OCI-LY1 (cell line): Measurements from ENCODE around the gene YRDC.

Source experiments
- H2AFZ ChIP-seq: fragments of 200-600 bp; sonication (generic), shearing (Covaris generic); 2 replicates; pipeline ENCODE4 v1.6.0; 2014; ENCODE audit warnings: antibody characterized with exemption, mild to moderate bottlenecking, low read length
- H3F3A ChIP-seq: fragments of 200-600 bp; sonication (generic), shearing (Covaris generic); 2 replicates; pipeline ENCODE4 v1.6.0; 2014; ENCODE audit warnings: mild to moderate bottlenecking, antibody characterized with exemption, low read length, moderate library complexity; ENCODE audit not compliant: insufficient read depth
- H3K27ac ChIP-seq: fragments of 200-600 bp; sonication (generic); 2 replicates; pipeline ENCODE4 v1.5.1; 2014; ENCODE audit warnings: low read length, mixed run types, mild to moderate bottlenecking, low read depth; ENCODE audit not compliant: poor library complexity, severe bottlenecking
- H3K27me3 ChIP-seq: fragments of 200-600 bp; sonication (generic); 2 replicates; pipeline ENCODE4 v1.6.0; 2014; ENCODE audit warnings: antibody characterized with exemption, mild to moderate bottlenecking, low read length, moderate library complexity; ENCODE audit not compliant: insufficient read depth
- H3K36me3 ChIP-seq: fragments of 200-600 bp; sonication (generic); 2 replicates; pipeline ENCODE4 v1.6.1; 2014; ENCODE audit warnings: mild to moderate bottlenecking, antibody characterized with exemption, low read length, moderate library complexity, mixed read lengths; ENCODE audit not compliant: insufficient read depth
- H3K4me1 ChIP-seq: fragments of 200-600 bp; sonication (generic); 2 replicates; pipeline ENCODE4 v1.5.1; 2014; ENCODE audit warnings: mild to moderate bottlenecking, low read length, moderate library complexity; ENCODE audit not compliant: insufficient read depth, severe bottlenecking
- H3K4me2 ChIP-seq: fragments of 200-600 bp; sonication (generic), shearing (Covaris generic); 2 replicates; pipeline ENCODE4 v1.6.1; 2014; ENCODE audit warnings: low read length
- H3K4me3 ChIP-seq: fragments of 200-600 bp; sonication (generic); 2 replicates; pipeline ENCODE4 v1.5.1; 2014; ENCODE audit warnings: low read length, low read depth, mild to moderate bottlenecking, mixed read lengths; ENCODE audit not compliant: poor library complexity, severe bottlenecking
- H3K79me2 ChIP-seq: fragments of 200-600 bp; shearing (Covaris generic); 2 replicates; pipeline ENCODE4 v1.6.1; 2016; ENCODE audit warnings: mixed run types, low read length, mixed read lengths; ENCODE audit not compliant: insufficient read depth
- H3K9ac ChIP-seq: fragments of 200-600 bp; sonication (generic), shearing (Covaris generic); 2 replicates; pipeline ENCODE4 v1.6.1; 2014; ENCODE audit warnings: mild to moderate bottlenecking, low read length, mixed read lengths
- H3K9me2 ChIP-seq: fragments of 200-600 bp; sonication (generic), shearing (Covaris generic); 2 replicates; pipeline ENCODE4 v1.6.1; 2014; ENCODE audit warnings: low read depth, mild to moderate bottlenecking, low read length, mixed read lengths
- H3K9me3 ChIP-seq: fragments of 200-600 bp; shearing (Covaris generic); 2 replicates; pipeline ENCODE4 v1.6.1; 2014; ENCODE audit warnings: low read length, mixed read lengths
- H4K20me1 ChIP-seq: fragments of 200-600 bp; sonication (generic), shearing (Covaris generic); 2 replicates; pipeline ENCODE4 v1.6.0; 2016; ENCODE audit warnings: mild to moderate bottlenecking, low read length; ENCODE audit not compliant: insufficient read depth
- EZH2 ChIP-seq: fragments of 200-600 bp; sonication (generic), shearing (Covaris generic); IDR thresholded peaks from 2 replicates; pipeline ENCODE4 v1.8.0; 2017; ENCODE audit warnings: borderline replicate concordance, mixed run types, mild to moderate bottlenecking, antibody characterized with exemption, low read length, moderate library complexity, mixed read lengths
- TF ChIP-seq, protein P1 (sequence below): fragments of 200-600 bp; sonication (generic), shearing (Covaris generic); IDR thresholded peaks from 2 replicates; pipeline ENCODE4 v1.5.1; 2017; ENCODE audit warnings: mild to moderate bottlenecking, antibody characterized with exemption, low read length, moderate library complexity, mixed read lengths

The YRDC gene

GRCh38 chr1:37845049-37845646 is 37.1 kb upstream of the YRDC start:
- Histone ChIP-seq H3K4me1 (no peaks in the 10 kb centered on the region), H3K27ac (no peak overlapping the region), H2AFZ (no peak overlapping the region), H3K4me2 (no peak overlapping the region), H3K9ac (no peak overlapping the region), H3K27me3 (no peaks in the 10 kb centered on the region), H3K9me3 (no peaks in the 10 kb centered on the region), H3K4me3 (no peak overlapping the region), H3K79me2 (peaks cover 7% of the 10 kb centered on the region; the same call in 1 of the 2 replicates), H4K20me1 (no peaks in the 10 kb centered on the region), H3F3A (no peaks in the 10 kb centered on the region), H3K36me3 (peaks cover 24% of the 10 kb centered on the region; the same call in 1 of the 2 replicates), H3K9me2 (no peaks in the 10 kb centered on the region)
- TF ChIP-seq EZH2: no peak
- TF ChIP-seq, protein P1, sequence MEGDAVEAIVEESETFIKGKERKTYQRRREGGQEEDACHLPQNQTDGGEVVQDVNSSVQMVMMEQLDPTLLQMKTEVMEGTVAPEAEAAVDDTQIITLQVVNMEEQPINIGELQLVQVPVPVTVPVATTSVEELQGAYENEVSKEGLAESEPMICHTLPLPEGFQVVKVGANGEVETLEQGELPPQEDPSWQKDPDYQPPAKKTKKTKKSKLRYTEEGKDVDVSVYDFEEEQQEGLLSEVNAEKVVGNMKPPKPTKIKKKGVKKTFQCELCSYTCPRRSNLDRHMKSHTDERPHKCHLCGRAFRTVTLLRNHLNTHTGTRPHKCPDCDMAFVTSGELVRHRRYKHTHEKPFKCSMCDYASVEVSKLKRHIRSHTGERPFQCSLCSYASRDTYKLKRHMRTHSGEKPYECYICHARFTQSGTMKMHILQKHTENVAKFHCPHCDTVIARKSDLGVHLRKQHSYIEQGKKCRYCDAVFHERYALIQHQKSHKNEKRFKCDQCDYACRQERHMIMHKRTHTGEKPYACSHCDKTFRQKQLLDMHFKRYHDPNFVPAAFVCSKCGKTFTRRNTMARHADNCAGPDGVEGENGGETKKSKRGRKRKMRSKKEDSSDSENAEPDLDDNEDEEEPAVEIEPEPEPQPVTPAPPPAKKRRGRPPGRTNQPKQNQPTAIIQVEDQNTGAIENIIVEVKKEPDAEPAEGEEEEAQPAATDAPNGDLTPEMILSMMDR: no peak

DNA sequence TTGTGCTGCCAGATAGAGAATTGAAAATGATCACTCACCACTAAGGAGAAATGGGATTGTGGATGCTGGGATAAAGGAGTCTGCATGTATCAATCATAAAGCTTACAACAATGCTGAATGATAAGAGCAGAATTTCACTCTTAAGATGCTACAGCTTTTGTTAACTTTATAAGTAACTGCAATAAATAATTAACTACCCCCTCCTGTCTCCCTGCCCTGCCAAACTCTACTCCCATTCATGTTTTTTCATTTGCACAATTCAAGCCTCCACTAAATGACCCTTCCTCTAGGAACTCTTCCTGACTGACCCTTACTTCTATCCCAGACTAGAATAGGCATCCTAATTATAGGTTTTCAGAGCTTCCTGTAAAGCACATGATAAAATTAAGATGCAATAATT is 36.5 kb upstream of the YRDC start:
- Histone ChIP-seq H3K4me3 (no peak overlapping the region), H3K27ac (no peak overlapping the region), H4K20me1 (no peaks in the 10 kb centered on the region), H3K9me3 (no peaks in the 10 kb centered on the region), H3K27me3 (no peaks in the 10 kb centered on the region), H3K36me3 (peaks cover 26% of the 10 kb centered on the region; the same call in 1 of the 2 replicates), H3K9ac (no peak overlapping the region), H3F3A (no peaks in the 10 kb centered on the region), H3K79me2 (0 out of 2 replicates have a peak, but pooled peaks cover 4% of the 10 kb centered on the region), H2AFZ (no peak overlapping the region), H3K9me2 (no peaks in the 10 kb centered on the region), H3K4me2 (no peak overlapping the region), H3K4me1 (no peaks in the 10 kb centered on the region)
- no peak for TF ChIP-seq EZH2
- TF ChIP-seq, protein P1: no peak

DNA sequence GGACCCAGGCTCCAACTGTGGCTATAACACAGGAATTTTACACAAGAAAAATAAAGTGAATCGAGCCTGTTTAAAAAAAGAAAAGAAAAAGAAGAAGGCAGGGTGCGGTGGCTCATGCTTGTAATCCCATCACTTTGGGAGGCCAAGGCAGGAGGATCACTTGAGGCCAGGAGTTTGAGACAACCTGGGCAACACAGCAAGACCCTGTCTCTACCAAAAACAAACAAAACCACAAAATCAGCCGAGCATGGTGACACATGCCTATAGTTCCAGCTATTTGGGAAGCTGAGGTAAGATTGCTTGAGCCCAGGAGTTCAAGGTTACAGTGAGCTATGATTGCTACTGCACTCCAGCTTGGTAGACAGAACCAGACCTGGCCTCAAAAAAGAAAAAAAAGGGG is 33.6 kb upstream of the YRDC start:
- Histone ChIP-seq H3F3A (no peaks in the 10 kb centered on the region), H3K27me3 (no peaks in the 10 kb centered on the region), H2AFZ (no peak overlapping the region), H3K9ac (no peak overlapping the region), H3K9me3 (no peaks in the 10 kb centered on the region), H3K4me2 (no peak overlapping the region), H3K27ac (no peak overlapping the region), H3K4me1 (no peaks in the 10 kb centered on the region), H4K20me1 (no peaks in the 10 kb centered on the region), H3K36me3 (peaks cover 32% of the 10 kb centered on the region), H3K79me2 (no peaks in the 10 kb centered on the region), H3K9me2 (no peaks in the 10 kb centered on the region), H3K4me3 (no peak overlapping the region)
- TF ChIP-seq EZH2: no peak
- TF ChIP-seq, protein P1: no peak
